DND-41 (cell line): ENCODE results near the gene CCDC158.

Source experiments
- ATAC-seq: fragments of 200-7000 bp; cut with Tn5 transposase; 3 replicates; pipeline ENCODE4 v1.9.1; 2021; ENCODE audit warnings: low read depth; ENCODE audit not compliant: insufficient read depth
- DNase-seq: peaks from one replicate; pipeline ENCODE4 v3.0.0-alpha.2; 2020
- H2AFZ ChIP-seq: 2 replicates; pipeline ENCODE4 v1.6.0; 2012; ENCODE audit warnings: low read depth, low read length
- H3K27ac ChIP-seq: 2 replicates; pipeline ENCODE4 v1.5.1; 2012; ENCODE audit warnings: low read length, inconsistent platforms
- H3K27me3 ChIP-seq: fragments of 200-600 bp; sonication (generic); 2 replicates; pipeline ENCODE4 v1.6.0; 2012; ENCODE audit warnings: low read length, mild to moderate bottlenecking, inconsistent platforms; ENCODE audit not compliant: insufficient read depth, poor library complexity
- H3K36me3 ChIP-seq: 2 replicates; pipeline ENCODE4 v1.5.1; 2012; ENCODE audit warnings: low read length, inconsistent platforms; ENCODE audit not compliant: insufficient read depth
- H3K4me1 ChIP-seq: 2 replicates; pipeline ENCODE4 v1.5.1; 2012; ENCODE audit warnings: mild to moderate bottlenecking, low read length; ENCODE audit not compliant: insufficient read depth
- H3K4me2 ChIP-seq: 2 replicates; pipeline ENCODE4 v1.6.0; 2012; ENCODE audit warnings: mild to moderate bottlenecking, moderate library complexity, low read length, inconsistent platforms; ENCODE audit not compliant: insufficient read depth
- H3K4me3 ChIP-seq, 2 experiments: fragments of 200-600 bp in 1 of 2; shearing (Covaris generic) in 1 of 2; 2 replicates each; pipeline ENCODE4 v1.5.1; 2012 to 2016; ENCODE audit warnings: inconsistent platforms in 2 of 2, low read length in 2 of 2, mild to moderate bottlenecking in 2 of 2, low read depth in 1 of 2, moderate library complexity in 1 of 2
- H3K79me2 ChIP-seq: 2 replicates; pipeline ENCODE4 v1.6.0; 2012; ENCODE audit warnings: low read length, inconsistent platforms; ENCODE audit not compliant: insufficient read depth
- H3K9ac ChIP-seq: 2 replicates; pipeline ENCODE4 v1.6.0; 2012; ENCODE audit warnings: low read depth, mild to moderate bottlenecking, inconsistent platforms, low read length, moderate library complexity
- H3K9me3 ChIP-seq: 2 replicates; pipeline ENCODE4 v1.5.1; 2012; ENCODE audit warnings: low read length, moderate library complexity, mild to moderate bottlenecking, inconsistent platforms; ENCODE audit not compliant: insufficient read depth, severe bottlenecking
- H4K20me1 ChIP-seq: 2 replicates; pipeline ENCODE4 v1.6.0; 2012; ENCODE audit warnings: low read length; ENCODE audit not compliant: insufficient read depth
- EZH2 ChIP-seq: IDR thresholded peaks from 3 replicates; pipeline ENCODE4 v1.6.1; 2012; ENCODE audit warnings: borderline replicate concordance, low read depth, mild to moderate bottlenecking, moderate library complexity, low read length, inconsistent platforms; ENCODE audit not compliant: severe bottlenecking
- TF ChIP-seq, protein P1 (sequence below): IDR thresholded peaks from 2 replicates; pipeline ENCODE4 v1.5.1; 2012; ENCODE audit warnings: borderline replicate concordance, low read length, moderate library complexity, mild to moderate bottlenecking; ENCODE audit not compliant: poor library complexity, severe bottlenecking; ENCODE audit errors: extremely low read depth

Gene CCDC158

GRCh38 chr4:76275486-76276124 lies 145.3 kb downstream of the CCDC158 start:
- no peak for ATAC-seq
- no peak for TF ChIP-seq EZH2
- TF ChIP-seq, protein P1, sequence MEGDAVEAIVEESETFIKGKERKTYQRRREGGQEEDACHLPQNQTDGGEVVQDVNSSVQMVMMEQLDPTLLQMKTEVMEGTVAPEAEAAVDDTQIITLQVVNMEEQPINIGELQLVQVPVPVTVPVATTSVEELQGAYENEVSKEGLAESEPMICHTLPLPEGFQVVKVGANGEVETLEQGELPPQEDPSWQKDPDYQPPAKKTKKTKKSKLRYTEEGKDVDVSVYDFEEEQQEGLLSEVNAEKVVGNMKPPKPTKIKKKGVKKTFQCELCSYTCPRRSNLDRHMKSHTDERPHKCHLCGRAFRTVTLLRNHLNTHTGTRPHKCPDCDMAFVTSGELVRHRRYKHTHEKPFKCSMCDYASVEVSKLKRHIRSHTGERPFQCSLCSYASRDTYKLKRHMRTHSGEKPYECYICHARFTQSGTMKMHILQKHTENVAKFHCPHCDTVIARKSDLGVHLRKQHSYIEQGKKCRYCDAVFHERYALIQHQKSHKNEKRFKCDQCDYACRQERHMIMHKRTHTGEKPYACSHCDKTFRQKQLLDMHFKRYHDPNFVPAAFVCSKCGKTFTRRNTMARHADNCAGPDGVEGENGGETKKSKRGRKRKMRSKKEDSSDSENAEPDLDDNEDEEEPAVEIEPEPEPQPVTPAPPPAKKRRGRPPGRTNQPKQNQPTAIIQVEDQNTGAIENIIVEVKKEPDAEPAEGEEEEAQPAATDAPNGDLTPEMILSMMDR, result no peak

DNA sequence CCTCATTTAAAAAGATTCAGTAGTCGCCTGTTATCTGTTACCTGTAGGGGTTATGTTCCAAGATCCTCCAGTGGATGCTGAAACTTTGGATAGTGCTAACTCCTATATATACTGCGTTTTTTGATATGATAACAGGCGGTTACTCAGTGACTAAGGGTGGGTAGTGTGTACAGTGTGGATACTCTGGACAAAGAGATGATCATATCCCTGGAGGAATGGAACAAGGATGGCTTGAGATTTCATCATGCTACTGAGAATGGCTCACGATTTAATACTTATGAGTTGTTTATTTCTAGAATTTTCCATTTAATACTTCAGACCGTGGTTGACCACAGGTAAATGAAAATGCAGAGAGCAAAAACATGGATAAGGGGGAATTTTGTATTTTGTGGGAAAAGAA lies 147.9 kb downstream of the CCDC158 start:
- Histone ChIP-seq H3K9me3 (no peaks in the 10 kb centered on the region), H3K27me3 (no peaks in the 10 kb centered on the region), H3K9ac (no peak overlapping the region), H4K20me1 (no peaks in the 10 kb centered on the region), H3K36me3 (no peaks in the 10 kb centered on the region), H3K4me1 (no peaks in the 10 kb centered on the region), H2AFZ (no peak overlapping the region), H3K4me3 (no peak overlapping the region), H3K79me2 (no peaks in the 10 kb centered on the region), H3K4me2 (no peak overlapping the region), H3K27ac (no peak overlapping the region)
- DNase-seq (no peak), ATAC-seq (no peak)
- TF ChIP-seq EZH2, result no peak
- TF ChIP-seq, protein P1, result no peak

More at GRCh38 chr4:76275486-76276124, 145.3 kb downstream of the CCDC158 start:
- no peak overlapping the region for H3K9ac ChIP-seq
- H3K27ac ChIP-seq, result no peak overlapping the region
- H3K4me2 ChIP-seq, result no peak overlapping the region
- H3K36me3 ChIP-seq, result no peaks in the 10 kb centered on the region
- no peaks in the 10 kb centered on the region for H3K4me1 ChIP-seq
- no peaks in the 10 kb centered on the region for H3K79me2 ChIP-seq
- H2AFZ ChIP-seq, result no peak overlapping the region
- H4K20me1 ChIP-seq, result no peaks in the 10 kb centered on the region
- no peaks in the 10 kb centered on the region for H3K9me3 ChIP-seq
- no peak for DNase-seq
- H3K4me3 ChIP-seq, result no peak overlapping the region
- no peaks in the 10 kb centered on the region for H3K27me3 ChIP-seq

GRCh38 chr4:76272582-76272981 lies 148.4 kb downstream of the CCDC158 start:
- DNase-seq (no peak), ATAC-seq (no peak)
- Histone ChIP-seq H3K4me1 (no peaks in the 10 kb centered on the region), H3K4me3 (no peak overlapping the region), H3K27ac (no peak overlapping the region), H3K9me3 (no peaks in the 10 kb centered on the region), H4K20me1 (no peaks in the 10 kb centered on the region), H2AFZ (no peak overlapping the region), H3K79me2 (no peaks in the 10 kb centered on the region), H3K27me3 (no peaks in the 10 kb centered on the region), H3K4me2 (no peak overlapping the region), H3K9ac (no peak overlapping the region), H3K36me3 (no peaks in the 10 kb centered on the region)
- TF ChIP-seq, protein P1, result no peak
- no peak for TF ChIP-seq EZH2
